HG02852 (cell line): ENCODE measurements around the gene TAS2R8.
"Not testable (repeated sequence)": the region's sequence is repeated elsewhere in the genome, so short reads cannot be mapped to it uniquely, and the experiment has no call there.

Source experiments
- ATAC-seq: cut with Tn5 transposase; IDR thresholded peaks from one replicate; pipeline ENCODE4 v1.9.1; 2021; ENCODE audit warnings: mild to moderate bottlenecking, moderate library complexity; ENCODE audit not compliant: unreplicated experiment

The TAS2R8 gene, protein sequence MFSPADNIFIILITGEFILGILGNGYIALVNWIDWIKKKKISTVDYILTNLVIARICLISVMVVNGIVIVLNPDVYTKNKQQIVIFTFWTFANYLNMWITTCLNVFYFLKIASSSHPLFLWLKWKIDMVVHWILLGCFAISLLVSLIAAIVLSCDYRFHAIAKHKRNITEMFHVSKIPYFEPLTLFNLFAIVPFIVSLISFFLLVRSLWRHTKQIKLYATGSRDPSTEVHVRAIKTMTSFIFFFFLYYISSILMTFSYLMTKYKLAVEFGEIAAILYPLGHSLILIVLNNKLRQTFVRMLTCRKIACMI

DNA sequence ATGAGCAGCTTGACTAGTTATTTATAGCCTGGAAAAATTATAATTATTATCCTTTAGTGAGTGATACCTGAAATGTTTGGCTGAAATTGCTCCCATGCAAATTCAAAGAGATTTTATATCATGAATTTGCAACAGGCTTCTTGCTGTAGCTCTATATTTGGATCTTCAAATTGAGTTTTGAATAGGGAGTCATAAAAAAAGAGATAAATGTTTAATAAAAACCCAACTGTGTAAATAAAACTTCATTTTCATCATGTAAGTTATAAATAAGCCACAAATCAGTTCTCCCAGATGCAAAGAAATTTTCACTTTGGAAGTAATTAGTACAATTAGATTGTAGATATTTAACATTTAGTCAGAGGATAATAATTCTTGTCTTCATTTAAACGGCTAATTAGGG lies at the start of gene TAS2R8:
Gene TAS2R8 (minus strand): TSS at position 101 of the 400 bp plus-strand sequence. CDS start 306 bp downstream, outside the sequence.
- no peak for ATAC-seq

DNA sequence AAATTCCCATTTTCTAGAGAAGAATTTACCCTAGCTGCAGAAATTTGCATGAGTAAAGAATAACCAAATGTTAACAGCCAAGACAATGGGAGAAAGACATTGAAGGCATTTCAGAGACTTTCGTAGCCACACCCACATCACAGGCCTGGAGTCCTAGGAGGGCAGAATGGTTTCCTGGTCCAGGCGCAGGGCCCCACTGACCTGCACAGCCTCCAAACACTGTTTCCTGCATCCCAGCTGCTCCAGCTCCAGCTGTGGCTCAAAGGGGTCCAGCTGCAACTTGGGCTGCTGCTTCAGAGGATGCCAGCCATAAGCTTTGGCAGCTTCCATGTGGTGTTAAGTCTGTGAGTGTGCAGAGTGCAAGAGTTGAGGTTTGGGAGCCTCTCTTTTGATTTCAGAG lies 48.7 kb upstream of the TAS2R8 start:
- no peak for ATAC-seq

DNA sequence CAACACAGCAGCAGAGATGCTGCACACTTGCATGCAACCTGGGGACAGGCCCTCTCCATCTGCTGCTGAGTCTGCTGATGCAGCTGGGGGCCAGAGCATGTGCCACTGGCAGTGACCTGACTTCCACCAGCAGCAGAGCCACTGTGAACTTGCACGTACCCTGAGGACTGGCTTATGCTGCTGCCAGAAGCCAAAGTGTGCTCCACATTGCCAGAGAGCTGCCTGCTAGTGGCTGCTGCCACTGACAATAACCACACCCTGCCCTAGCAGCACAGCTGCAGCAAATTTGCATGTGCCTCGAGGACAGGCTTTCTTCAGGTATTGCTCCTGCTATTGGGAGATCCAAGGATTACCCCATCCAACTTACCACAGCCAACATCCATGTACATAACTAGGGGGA lies 46.7 kb upstream of the TAS2R8 start:
- no peak for ATAC-seq

DNA sequence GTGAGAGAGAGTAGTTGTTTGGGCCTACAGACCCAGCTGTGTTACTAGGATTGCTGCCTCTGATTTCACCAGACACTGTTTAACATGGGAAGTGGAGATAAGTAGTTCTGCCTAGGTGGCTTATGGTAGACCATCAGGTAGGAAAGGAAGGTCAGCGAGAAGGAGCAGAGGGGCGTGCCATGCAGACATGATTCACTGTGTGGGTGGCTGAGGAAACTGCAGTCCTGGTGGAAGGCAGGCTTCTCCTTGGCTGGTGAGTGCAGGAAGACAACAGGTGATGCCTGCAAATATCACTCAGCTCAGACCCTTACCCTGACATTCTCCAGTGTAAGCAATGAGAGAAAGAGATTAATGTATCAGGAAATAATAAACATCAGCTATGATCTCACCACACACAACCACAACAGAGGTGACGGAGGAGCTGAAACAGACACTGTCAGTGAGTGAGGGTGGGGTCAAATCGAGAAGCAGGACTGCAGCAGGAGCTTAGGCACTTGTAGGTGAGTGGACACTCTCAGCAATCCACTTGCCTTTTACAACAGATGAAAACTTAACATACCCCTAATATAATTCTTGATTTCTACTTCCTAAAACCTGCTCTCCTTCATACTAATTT lies 44.3 kb upstream of the TAS2R8 start:
- no peak for ATAC-seq

DNA sequence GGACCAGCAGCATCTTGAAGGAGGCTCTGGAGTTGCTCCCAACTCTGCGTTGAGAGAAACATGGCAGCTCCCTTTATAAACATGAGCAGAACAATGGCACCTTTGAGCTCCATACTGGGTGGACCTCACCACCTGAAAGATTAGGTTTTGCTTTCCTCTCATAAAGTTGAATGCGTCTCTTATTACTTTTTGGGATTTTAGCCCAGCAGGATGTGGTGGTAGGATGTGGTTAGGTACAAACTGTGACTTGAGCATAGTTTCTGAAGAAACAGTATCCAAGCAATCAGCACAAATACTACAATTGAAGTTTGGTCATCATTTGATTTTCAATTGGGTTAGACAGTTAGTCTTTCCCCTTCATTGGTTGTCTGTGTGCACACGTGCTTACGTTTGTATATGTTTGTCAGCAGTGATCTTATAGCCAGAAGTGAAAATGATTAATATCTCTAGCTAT lies 42.4 kb upstream of the TAS2R8 start, which contains the start of gene PRR4:
Gene PRR4 (minus strand): TSS at position 51 of the 454 bp plus-strand sequence. CDS start 38 bp downstream, at position 13.
- no peak for ATAC-seq

DNA sequence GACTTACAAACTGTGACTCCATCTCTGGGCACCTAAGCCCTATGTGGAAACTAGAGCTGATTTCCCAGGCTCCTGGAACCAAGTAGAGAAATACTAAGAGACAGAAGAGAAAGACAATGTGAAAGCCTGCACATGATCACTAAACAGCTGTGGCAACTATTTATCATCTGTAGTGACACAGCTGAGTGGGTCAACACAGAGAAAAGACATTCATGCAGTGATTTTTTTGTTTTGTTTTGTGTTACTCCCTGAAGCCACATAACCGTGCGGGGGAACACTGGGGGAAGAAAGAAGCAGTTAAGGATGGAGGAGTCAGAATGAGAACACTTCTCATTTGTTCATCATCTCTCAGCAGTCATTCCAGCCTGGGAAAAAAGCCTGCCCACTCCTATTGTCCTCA lies 40.7 kb upstream of the TAS2R8 start:
- ATAC-seq: no peak

DNA sequence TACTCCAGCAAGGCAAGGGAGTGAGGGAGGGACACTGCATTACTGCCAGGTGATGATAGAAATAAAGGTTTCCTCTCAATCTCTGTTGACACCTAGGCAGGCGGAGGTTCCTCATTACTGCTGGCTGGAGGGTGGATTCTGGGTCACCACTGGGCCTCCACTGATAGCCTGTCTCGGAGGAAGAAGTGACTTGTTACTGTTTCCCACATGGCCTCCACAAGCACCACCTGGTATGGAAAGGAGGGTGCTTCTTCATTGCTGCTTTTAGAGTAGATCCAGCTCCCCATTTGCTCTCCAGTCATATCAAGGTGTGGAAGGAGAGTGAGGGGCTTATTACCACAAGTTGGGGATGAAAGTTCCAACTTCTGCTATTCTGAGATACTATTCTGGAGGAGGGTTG lies 35.8 kb upstream of the TAS2R8 start:
- no peak for ATAC-seq

DNA sequence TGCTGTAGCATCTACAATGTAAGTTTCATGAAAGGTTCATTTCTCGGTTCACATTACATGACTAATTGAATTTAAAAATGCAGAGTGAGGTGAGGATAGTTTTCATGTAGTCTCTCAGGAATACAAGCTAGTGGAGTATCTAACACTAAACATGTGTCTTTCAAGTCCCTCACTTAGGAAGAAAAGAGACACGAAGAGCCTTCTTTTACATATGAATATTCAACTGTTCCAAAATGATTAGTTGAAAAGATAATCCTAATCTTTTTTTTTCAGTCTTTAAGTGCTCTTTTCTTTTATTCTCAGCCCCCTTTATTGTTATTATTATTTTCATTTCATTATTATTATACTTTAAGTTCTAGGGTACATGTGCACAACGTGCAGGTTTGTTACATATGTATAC lies 31.4 kb upstream of the TAS2R8 start:
- no peak for ATAC-seq

DNA sequence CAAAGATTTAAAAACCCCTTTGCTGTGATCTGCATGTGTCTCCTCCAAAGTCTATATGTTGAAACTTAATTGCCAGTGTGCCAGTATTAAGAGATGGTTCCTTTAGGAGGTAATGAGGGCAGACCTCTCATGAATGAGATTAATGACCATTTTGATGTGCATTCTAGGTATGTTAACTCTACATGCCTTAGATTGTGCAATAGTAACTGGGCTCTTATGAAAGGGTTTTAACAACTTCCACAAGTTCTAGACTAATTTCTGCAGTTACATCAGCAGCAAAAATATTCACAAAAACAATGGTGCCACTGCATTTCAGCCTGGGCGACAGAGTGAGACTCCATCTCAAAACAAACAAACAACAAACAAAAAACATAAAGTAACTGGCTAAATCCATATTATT lies 22.9 kb upstream of the TAS2R8 start:
- no peak for ATAC-seq

DNA sequence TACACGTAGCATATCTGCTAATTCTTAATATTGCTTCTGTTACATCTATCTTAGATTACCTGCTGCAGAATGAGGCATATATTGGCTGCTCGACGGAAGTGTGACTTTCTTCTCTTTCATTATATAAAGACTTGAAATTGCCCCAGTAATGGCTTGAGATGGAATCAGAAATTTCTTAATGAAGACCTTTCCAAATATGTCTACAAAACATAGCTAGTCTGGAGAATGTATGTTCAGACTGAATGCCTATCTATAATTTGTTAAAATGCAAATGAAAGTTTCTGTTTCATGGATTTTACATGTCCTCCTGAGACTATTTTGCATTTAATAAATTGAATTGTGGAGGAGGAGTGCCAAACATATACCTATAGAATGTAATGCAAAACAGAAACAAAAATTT lies 19.2 kb upstream of the TAS2R8 start, which contains the start of gene TAS2R10:
Gene TAS2R10 (minus strand): TSS at position 101 of the 400 bp plus-strand sequence. CDS start 89 bp downstream, at position 12.
- no peak for ATAC-seq

DNA sequence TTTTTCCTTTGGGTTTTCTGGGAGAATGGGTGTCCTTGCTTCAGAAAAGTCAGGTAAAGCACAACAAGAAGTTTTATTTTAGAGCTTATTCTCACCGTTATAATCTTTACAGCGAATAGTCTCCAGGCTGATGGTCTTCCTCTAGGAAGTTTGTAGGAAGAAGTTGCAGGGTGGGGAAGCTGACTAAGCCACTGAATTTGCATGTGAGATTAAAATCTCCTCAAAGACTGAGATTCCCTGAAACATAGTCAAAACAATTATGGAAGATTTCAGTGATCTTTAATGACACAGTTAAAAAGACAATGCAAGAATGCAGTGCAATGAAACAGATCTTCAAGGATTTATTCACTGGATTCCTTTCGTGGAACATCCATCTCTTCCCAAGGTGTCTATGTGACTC lies 17.9 kb upstream of the TAS2R8 start:
- no peak for ATAC-seq

DNA sequence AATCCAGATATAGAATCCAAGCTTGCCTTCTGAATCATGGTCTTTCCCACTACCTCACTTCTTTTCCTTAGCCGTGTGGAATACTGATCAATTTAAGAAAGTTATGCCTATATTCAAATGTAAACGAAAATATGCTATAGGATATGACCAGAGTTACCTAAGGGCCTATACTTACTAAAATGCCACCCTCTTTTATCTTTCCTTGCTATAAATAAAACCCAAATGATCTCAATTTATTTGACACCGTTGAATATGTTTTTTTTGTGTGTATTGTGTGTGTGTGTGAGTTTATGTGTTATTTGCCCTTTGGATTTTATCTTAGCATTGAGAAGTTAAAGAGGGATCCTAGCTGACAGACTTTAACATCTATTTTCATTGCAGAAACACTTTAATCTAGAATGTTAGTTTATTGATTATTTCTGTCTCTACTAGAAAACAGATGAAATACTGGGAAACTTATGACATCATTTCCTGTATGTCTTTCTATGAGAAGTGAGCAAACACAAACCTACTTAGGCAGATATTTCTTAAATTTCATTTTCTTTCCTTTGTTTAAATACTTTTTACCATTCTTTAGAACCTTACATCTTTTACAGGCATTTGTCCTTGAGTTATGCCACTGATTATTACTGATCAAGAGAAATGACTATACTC lies 4.9 kb upstream of the TAS2R8 start:
- ATAC-seq: no peak

DNA sequence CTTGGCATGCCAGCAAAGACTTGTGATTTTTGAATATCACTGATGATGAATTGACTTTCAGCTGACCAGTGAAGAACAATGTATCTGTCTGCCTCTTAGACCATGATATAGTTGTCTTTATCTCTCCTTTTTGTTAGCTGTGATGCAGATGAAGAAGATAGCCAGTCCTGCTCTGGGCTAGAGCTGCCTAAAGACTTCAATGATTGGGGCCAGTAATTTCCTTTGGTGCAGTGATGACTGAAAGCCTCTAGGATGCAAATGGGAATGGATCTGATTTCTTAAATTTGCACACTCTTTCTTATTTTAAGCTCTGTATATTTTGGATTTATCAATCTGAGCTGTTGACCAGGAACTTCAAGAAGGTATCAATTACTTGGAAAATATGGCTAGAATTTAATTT lies 3.0 kb upstream of the TAS2R8 start, which contains the start of gene TAS2R9:
Gene TAS2R9 (minus strand): TSS at position 101 of the 400 bp plus-strand sequence. CDS start 93 bp downstream, at position 8.
- no peak for ATAC-seq

DNA sequence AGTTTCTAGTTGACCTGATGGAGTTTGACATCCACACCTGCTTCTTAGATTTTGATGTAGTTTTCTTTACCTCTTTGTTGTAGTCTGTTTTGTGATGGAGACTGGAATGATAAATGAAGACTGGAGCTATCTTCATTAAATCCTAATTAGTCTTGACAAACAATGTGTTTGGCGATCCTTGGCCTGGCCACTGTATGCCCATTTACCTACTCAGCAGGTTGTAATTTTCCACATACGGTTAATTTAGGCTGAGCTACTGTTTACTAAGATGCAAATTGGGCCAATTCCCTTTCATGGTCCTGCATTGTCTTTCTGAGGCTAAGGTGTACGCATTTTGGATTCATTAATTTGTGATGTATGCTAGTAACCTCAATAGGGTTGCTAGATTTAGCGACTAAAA lies 4.5 kb downstream of the TAS2R8 start, which contains the start of gene TAS2R7:
Gene TAS2R7 (minus strand): TSS at position 41 of the 400 bp plus-strand sequence. CDS start 57 bp downstream, outside the sequence.
- ATAC-seq: no peak

DNA sequence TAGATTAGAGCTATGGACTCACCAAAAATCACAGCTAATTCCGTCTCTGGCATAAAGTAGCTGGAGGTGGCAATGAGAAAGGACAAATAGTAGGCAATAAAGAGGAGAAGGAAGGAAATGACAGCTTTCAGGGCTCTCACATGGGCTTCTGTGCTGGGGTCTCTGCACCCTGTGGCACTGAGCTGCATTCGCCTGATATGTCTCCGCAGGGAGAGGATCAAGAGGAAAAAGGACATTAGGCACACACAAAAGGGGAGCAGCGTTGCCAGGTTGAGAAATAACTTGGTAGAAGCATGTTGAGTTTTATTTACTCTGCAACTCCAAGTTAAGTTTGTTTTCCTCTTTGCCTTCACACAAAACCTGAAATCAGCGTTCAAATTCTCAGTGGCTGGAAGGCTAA lies 5.3 kb downstream of the TAS2R8 start:
- ATAC-seq: no peak

DNA sequence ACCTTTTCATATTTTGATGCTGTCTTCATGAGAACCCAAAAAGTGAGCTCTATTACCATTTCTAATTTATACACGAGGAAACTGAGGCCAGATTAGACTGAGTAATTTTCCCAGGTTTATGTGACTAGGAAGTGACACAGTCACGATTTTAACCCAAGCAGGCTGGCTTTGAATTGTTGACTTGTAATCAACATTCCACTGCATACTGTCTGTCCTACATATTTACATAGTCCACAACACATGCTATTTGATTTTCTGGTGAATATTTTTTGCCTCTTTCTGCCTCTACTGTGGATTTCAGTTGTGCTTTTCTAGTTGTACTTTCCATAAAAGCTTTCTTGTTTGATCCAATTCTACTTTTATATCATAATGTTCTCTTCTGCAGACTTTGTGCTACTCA lies 12.9 kb downstream of the TAS2R8 start:
- ATAC-seq: no peak

DNA sequence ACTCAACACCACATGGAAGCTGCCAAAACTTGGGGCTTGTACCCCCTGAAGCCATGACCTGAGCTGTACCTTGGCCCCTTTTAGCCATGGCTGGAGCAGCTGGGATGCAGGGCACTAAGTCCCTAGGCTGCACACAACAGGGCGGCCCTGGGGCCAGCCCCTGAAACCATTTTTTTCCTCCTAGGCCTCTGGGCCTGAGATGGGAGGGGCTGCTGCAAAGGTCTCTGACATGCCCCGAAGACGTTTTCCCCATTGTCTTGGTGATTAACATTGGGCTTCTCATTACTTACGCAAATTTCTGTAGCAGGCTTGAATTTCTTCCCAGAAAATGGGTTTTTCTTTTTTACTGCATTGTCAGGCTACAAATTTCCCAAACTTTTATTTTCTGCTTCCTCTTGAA lies 15.3 kb downstream of the TAS2R8 start:
- not testable (repeated sequence) for ATAC-seq

DNA sequence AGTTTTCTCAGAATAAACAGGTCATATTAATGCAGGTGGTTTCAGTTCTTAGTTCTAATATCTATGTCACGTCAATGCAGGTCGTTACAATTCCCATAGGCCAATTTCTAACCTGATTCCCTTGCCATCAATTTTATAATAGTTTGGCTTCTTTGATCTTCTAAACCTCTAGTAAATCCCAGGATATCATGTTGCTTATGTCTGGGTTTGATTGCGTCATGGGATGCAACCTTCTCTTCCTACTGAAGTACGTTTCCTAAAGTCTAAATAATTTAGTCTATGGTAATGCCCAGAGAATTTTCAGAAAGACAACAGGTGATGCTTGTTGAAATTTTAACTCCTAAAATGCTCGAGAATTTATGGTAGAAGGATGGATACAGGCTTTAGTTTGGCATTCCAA lies 23.8 kb downstream of the TAS2R8 start:
- ATAC-seq: no peak

DNA sequence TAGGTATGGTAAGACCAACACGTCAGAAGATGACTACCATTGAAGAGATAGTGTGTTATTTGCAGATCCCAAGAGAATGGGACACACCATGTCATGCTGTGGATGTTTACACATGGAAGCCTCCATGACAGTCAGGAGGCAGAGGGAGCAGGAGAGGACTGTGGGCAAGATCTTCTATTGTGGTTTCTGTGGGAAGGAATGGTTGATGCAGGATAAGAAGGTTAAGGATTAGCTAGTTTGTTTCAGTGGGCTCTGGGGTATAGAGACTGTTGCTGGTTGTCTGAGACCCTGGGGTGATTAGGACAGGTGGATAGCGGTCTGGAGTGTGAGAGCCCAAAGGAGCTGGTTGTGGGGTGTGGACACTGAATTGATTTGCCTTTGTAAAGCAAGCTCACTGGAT lies 28.0 kb downstream of the TAS2R8 start:
- no peak for ATAC-seq

DNA sequence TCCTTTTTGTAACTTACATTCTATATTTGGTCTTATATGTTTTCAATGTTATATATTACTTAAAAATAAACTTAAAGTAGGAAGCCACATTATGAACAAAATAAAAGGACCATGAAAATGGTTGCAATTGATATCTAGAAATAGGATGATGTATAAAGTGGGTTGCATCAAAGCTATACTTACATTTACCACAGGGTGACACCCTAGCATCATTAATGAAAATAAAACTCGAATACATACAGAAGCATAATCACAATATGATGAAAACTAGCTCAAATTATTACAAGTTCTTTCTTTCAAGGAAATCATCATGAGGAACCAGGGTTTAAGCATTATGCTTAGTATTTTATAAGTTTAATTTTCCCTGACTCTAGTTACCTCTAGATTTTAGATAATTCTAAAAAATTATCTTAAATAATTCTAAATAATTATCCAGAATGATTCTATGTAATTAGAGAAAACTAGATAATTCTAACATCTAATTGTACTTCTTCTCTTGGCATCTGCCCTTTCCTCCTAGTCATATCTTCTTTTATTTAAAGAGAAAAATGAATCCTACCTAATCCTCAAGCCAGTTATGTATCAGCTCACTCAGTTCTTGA lies 35.9 kb downstream of the TAS2R8 start:
- ATAC-seq: no peak

DNA sequence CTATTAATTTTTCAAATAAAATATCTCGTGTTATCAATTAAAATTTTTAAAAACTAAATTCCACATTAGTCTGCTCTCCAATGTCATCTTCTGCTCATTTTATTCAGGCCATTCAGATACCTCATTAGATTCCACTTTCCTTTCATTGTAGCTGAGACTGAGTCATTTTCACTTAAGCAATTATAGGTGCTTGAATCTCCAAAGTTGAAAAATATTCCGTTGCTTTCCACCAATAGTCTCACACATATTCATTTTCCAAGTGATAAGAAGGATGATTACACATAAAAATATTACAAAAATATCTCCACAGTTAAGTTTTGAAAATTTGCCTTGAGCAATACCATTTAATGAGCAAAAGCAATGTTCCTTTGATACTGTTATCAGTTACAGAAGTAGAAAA lies 47.4 kb downstream of the TAS2R8 start:
- no peak for ATAC-seq
